ENCODE results near the gene MAFG.

GRCh38 chr17:81950501-81950900, 23.0 kb upstream of the MAFG start:
- TF ChIP-seq MAFF (IDR thresholded peaks at IDR 0.05; ENCODE audit: low read length) (no peak), CTCF (IDR thresholded peaks at IDR 0.05 in 2 of 3, conservative IDR thresholded peaks at IDR 0.05 in 1 of 3; ENCODE audit: insufficient read depth in 2 of 3, low read depth in 1 of 3, low read length in 3 of 3) (no peak), L3MBTL2 (IDR thresholded peaks at IDR 0.05) (no peak), CTBP1 (IDR thresholded peaks at IDR 0.05; ENCODE audit: borderline replicate concordance) (no peak), ZBTB7A (IDR thresholded peaks at IDR 0.05; ENCODE audit: borderline replicate concordance, control insufficient read depth, low read depth, low read length) (no peak), TAF1 (IDR thresholded peaks at IDR 0.05; ENCODE audit: control insufficient read depth, extremely low read depth, insufficient read depth, low read length, severe bottlenecking) (no peak), ZBTB33 (CRISPR knock-in tag; IDR thresholded peaks at IDR 0.05) (no peak), ZNF24 (IDR thresholded peaks at IDR 0.05) (no peak), ZNF3 (CRISPR knock-in tag; IDR thresholded peaks at IDR 0.05) (no peak), FOXK1 (CRISPR knock-in tag; IDR thresholded peaks at IDR 0.05; ENCODE audit: borderline replicate concordance) (no peak), GATA2 (CRISPR knock-in tag; IDR thresholded peaks at IDR 0.05) (no peak), POLR2B (IDR thresholded peaks at IDR 0.05; ENCODE audit: low read depth, partially characterized antibody) (no peak), ATF3 (IDR thresholded peaks at IDR 0.05) (no peak), ATF3 (CRISPR knock-in tag; conservative IDR thresholded peaks at IDR 0.05) (no peak), RBM22 (IDR thresholded peaks at IDR 0.05; ENCODE audit: low read depth, low read length, poor library complexity, severe bottlenecking) (no peak)
